GM23338 (cell line): Measurements from ENCODE around the gene KIRREL3. TPM values are rescaled to one million over a fixed set of nuclear protein-coding genes. Genes with fewer than 3 reads are reported as not detected.

ENCODE experiments used
- ATAC-seq: fragments of 200-7000 bp; cut with Tn5 transposase; 3 replicates; pipeline ENCODE4 v1.9.1; 2020
- DNase-seq: peaks from one replicate; pipeline ENCODE4 v3.0.0-alpha.2; 2015; ENCODE audit warnings: low spot score
- H2AFZ ChIP-seq: fragments of 200-600 bp; sonication (generic); 2 replicates; pipeline ENCODE4 v1.8.0; 2016; ENCODE audit warnings: antibody characterized with exemption, mild to moderate bottlenecking, moderate library complexity
- H3F3A ChIP-seq: fragments of 200-600 bp; sonication (generic); replicated peaks from 2 replicates; pipeline ENCODE4 v1.8.0; 2017; ENCODE audit warnings: antibody characterized with exemption, mixed run types, low read depth
- H3K27ac ChIP-seq: fragments of 200-600 bp; sonication (generic); 2 replicates; pipeline ENCODE4 v1.6.1; 2016; ENCODE audit warnings: low read depth
- H3K27me3 ChIP-seq: fragments of 200-600 bp; sonication (generic); 2 replicates; pipeline ENCODE4 v1.8.0; 2016; ENCODE audit warnings: mild to moderate bottlenecking, mixed run types, moderate library complexity; ENCODE audit not compliant: insufficient read depth
- H3K36me3 ChIP-seq: fragments of 200-600 bp; sonication (generic); 2 replicates; pipeline ENCODE4 v1.8.0; 2016; ENCODE audit warnings: mild to moderate bottlenecking; ENCODE audit not compliant: insufficient read depth
- H3K4me1 ChIP-seq: fragments of 200-600 bp; sonication (generic); 2 replicates; pipeline ENCODE4 v1.8.0; 2016; ENCODE audit warnings: mild to moderate bottlenecking, moderate library complexity; ENCODE audit not compliant: insufficient read depth
- H3K4me2 ChIP-seq: fragments of 200-600 bp; sonication (generic); 2 replicates; pipeline ENCODE4 v1.7.1; 2017; ENCODE audit warnings: mixed run types
- H3K4me3 ChIP-seq: fragments of 200-600 bp; sonication (generic); 2 replicates; pipeline ENCODE4 v1.6.1; 2016; ENCODE audit warnings: mixed run types
- H3K79me2 ChIP-seq: fragments of 200-600 bp; sonication (generic); replicated peaks from 2 replicates; pipeline ENCODE4 v1.8.0; 2017; ENCODE audit warnings: mild to moderate bottlenecking; ENCODE audit not compliant: insufficient read depth
- H3K9me2 ChIP-seq: fragments of 200-600 bp; sonication (generic); 2 replicates; pipeline ENCODE4 v1.8.0; 2017; ENCODE audit not compliant: insufficient read depth
- H4K20me1 ChIP-seq: fragments of 200-600 bp; sonication (generic); replicated peaks from 2 replicates; pipeline ENCODE4 v1.8.0; 2017; ENCODE audit warnings: mild to moderate bottlenecking; ENCODE audit not compliant: insufficient read depth
- H3K27ac Mint-ChIP-seq: 2 replicates; pipeline ENCODE4 v1.8.0; 2020; ENCODE audit warnings: inconsistent platforms, mild to moderate bottlenecking, moderate library complexity, mixed read lengths
- H3K27me3 Mint-ChIP-seq: 3 replicates; pipeline ENCODE4 v1.8.0; 2022; ENCODE audit warnings: low read depth, mild to moderate bottlenecking, moderate library complexity, mixed read lengths, inconsistent platforms; ENCODE audit not compliant: insufficient read depth, poor library complexity
- H3K36me3 Mint-ChIP-seq: 3 replicates; pipeline ENCODE4 v1.8.0; 2021; ENCODE audit warnings: low read depth, mild to moderate bottlenecking, inconsistent platforms, moderate library complexity, mixed read lengths
- H3K4me1 Mint-ChIP-seq: 3 replicates; pipeline ENCODE4 v1.8.0; 2020; ENCODE audit warnings: mild to moderate bottlenecking, inconsistent platforms, mixed read lengths
- H3K4me3 Mint-ChIP-seq: 3 replicates; pipeline ENCODE4 v1.8.0; 2021; ENCODE audit warnings: moderate library complexity, mild to moderate bottlenecking, inconsistent platforms, mixed read lengths
- H3K9me3 Mint-ChIP-seq: 3 replicates; pipeline ENCODE4 v1.8.0; 2020; ENCODE audit warnings: moderate library complexity, mild to moderate bottlenecking, inconsistent platforms, mixed read lengths
- JUNB ChIP-seq: IDR thresholded peaks from one replicate; pipeline ENCODE4 v1.6.1; 2016; ENCODE audit warnings: antibody characterized with exemption; ENCODE audit not compliant: unreplicated experiment
- NANOG ChIP-seq: IDR thresholded peaks from 2 replicates; pipeline ENCODE4 v1.6.1; 2016; ENCODE audit warnings: antibody characterized with exemption, borderline replicate concordance
- POLR2AphosphoS5 ChIP-seq: IDR thresholded peaks from 2 replicates; pipeline ENCODE4 v1.6.1; 2016; ENCODE audit warnings: antibody characterized with exemption, low read depth
- polyA plus RNA-seq: library from polyadenylated mRNA; unstranded; fragments of >200 nt; fragmentation: Nextera tagmentation; extraction: Ambion mirVana; gene quantifications from 2 replicates; pipeline ENCODE4 v1.2.1, GENCODE V29; 2016
- total RNA-seq: library from RNA; depleted of rRNA; stranded (reverse); fragments of >200 nt; shearing (Covaris generic); gene quantifications from 2 replicates; pipeline ENCODE4 v1.2.3, GENCODE V29; 2014
- TF ChIP-seq, protein P1 (sequence below): IDR thresholded peaks from 2 replicates; pipeline ENCODE4 v1.6.1; 2016; ENCODE audit warnings: antibody characterized with exemption
- TF ChIP-seq, protein P2 (sequence below): IDR thresholded peaks from one replicate; pipeline ENCODE4 v1.6.1; 2018; ENCODE audit warnings: antibody characterized with exemption; ENCODE audit not compliant: unreplicated experiment

The KIRREL3 gene
- total and polyA plus RNA-seq, 2 experiments from 2014 or later, result 0.13 to 1.5 TPM

DNA sequence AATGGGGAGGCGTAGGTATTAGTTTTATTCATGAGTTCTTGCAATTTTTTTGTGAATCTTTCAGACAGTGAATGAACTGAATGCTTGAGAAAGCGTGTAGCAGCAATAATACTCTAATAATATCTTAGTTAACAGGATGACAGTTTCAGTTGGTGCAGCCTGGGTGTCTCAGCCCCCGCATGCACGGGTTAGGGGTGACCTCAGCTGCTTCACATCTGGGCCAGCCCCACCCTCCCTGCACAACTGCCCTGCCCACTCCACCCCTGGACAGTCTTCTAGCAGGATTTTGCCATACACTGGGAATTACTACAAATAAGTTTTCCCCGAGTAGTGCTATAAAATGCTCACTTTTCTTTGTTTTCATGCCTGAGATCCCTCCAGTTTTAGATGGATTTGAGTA, 561.9 kb downstream of the KIRREL3 start:
- Mint-ChIP-seq H3K4me1 (peaks cover 45% of the 10 kb centered on the region), H3K27ac (no peak overlapping the region), H3K36me3 (no peaks in the 10 kb centered on the region), H3K9me3 (no peaks in the 10 kb centered on the region), H3K27me3 (peaks cover 10% of the 10 kb centered on the region), H3K4me3 (no peak overlapping the region)
- Histone ChIP-seq H3K9me2 (no peaks in the 10 kb centered on the region), H3F3A (no peaks in the 10 kb centered on the region; the same call in 1 of the 2 replicates), H3K4me2 (no peak overlapping the region), H4K20me1 (no peaks in the 10 kb centered on the region), H3K4me3 (no peak overlapping the region), H3K4me1 (peaks cover 30% of the 10 kb centered on the region), H2AFZ (no peak overlapping the region), H3K36me3 (no peaks in the 10 kb centered on the region), H3K79me2 (no peaks in the 10 kb centered on the region), H3K27me3 (no peaks in the 10 kb centered on the region), H3K27ac (no peak overlapping the region)
- no peak for ATAC-seq
- TF ChIP-seq, protein P1, sequence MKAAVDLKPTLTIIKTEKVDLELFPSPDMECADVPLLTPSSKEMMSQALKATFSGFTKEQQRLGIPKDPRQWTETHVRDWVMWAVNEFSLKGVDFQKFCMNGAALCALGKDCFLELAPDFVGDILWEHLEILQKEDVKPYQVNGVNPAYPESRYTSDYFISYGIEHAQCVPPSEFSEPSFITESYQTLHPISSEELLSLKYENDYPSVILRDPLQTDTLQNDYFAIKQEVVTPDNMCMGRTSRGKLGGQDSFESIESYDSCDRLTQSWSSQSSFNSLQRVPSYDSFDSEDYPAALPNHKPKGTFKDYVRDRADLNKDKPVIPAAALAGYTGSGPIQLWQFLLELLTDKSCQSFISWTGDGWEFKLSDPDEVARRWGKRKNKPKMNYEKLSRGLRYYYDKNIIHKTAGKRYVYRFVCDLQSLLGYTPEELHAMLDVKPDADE, result no peak
- TF ChIP-seq POLR2AphosphoS5, result no peak
- DNase-seq, result no peak

DNA sequence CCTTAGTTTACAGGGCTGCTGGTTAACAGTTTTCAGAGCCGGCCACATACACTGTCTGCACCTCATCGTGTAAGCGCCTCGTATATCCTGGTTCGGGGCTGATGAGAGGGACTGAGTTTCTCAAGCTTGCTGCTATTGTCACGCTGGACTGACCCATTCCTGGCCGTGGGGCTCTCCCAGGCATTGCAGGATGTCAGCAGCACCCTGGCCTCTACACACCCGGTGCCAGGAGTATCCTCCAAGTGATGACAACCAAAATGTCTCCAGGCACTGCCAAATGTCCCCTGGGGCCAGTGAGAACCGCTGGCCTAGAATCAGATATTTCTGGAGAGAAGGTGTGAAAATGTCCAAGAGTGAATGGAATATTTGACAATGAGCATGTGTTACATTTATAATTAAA, 562.3 kb downstream of the KIRREL3 start:
- ATAC-seq, result no peak
- Histone ChIP-seq H3K36me3 (no peaks in the 10 kb centered on the region), H3K4me3 (no peak overlapping the region), H3K9me2 (no peaks in the 10 kb centered on the region), H3K4me1 (peaks cover 30% of the 10 kb centered on the region), H3K27ac (no peak overlapping the region), H3F3A (no peaks in the 10 kb centered on the region; the same call in 1 of the 2 replicates), H3K4me2 (no peak overlapping the region), H3K79me2 (no peaks in the 10 kb centered on the region), H4K20me1 (no peaks in the 10 kb centered on the region), H3K27me3 (no peaks in the 10 kb centered on the region), H2AFZ (no peak overlapping the region)
- H3K36me3 Mint-ChIP-seq, result no peaks in the 10 kb centered on the region
- no peak overlapping the region for H3K27ac Mint-ChIP-seq
- no peak overlapping the region for H3K4me3 Mint-ChIP-seq
- no peaks in the 10 kb centered on the region for H3K9me3 Mint-ChIP-seq
- DNase-seq, result no peak
- TF ChIP-seq NANOG, result no peak
- TF ChIP-seq, protein P1, result no peak
- TF ChIP-seq JUNB, result no peak
- TF ChIP-seq, protein P2, sequence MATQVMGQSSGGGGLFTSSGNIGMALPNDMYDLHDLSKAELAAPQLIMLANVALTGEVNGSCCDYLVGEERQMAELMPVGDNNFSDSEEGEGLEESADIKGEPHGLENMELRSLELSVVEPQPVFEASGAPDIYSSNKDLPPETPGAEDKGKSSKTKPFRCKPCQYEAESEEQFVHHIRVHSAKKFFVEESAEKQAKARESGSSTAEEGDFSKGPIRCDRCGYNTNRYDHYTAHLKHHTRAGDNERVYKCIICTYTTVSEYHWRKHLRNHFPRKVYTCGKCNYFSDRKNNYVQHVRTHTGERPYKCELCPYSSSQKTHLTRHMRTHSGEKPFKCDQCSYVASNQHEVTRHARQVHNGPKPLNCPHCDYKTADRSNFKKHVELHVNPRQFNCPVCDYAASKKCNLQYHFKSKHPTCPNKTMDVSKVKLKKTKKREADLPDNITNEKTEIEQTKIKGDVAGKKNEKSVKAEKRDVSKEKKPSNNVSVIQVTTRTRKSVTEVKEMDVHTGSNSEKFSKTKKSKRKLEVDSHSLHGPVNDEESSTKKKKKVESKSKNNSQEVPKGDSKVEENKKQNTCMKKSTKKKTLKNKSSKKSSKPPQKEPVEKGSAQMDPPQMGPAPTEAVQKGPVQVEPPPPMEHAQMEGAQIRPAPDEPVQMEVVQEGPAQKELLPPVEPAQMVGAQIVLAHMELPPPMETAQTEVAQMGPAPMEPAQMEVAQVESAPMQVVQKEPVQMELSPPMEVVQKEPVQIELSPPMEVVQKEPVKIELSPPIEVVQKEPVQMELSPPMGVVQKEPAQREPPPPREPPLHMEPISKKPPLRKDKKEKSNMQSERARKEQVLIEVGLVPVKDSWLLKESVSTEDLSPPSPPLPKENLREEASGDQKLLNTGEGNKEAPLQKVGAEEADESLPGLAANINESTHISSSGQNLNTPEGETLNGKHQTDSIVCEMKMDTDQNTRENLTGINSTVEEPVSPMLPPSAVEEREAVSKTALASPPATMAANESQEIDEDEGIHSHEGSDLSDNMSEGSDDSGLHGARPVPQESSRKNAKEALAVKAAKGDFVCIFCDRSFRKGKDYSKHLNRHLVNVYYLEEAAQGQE, result no peak
- H3K27me3 Mint-ChIP-seq, result peaks cover 11% of the 10 kb centered on the region
- peaks cover 41% of the 10 kb centered on the region for H3K4me1 Mint-ChIP-seq
